SK-N-SH treated with all-trans-retinoic acid at 6 μM for 48 hours (cell line): ENCODE results near the gene PTGS1.

Experiments used
- ISL1 ChIP-seq: fragments of 250-450 bp; sonication (Bioruptor Pico); IDR thresholded peaks from 2 replicates; pipeline ENCODE4 v2.1.2; 2022; ENCODE audit warnings: mild to moderate bottlenecking, moderate library complexity
- OSR1 ChIP-seq: fragments of 250-450 bp; sonication (Bioruptor Pico); IDR thresholded peaks from 2 replicates; pipeline ENCODE4 v1.8.0; 2022; ENCODE audit warnings: moderate library complexity, mild to moderate bottlenecking, inconsistent platforms
- SNAI2 ChIP-seq: fragments of 250-450 bp; sonication (Bioruptor Pico); IDR thresholded peaks from 2 replicates; pipeline ENCODE4 v1.5.0; 2020; ENCODE audit warnings: mild to moderate bottlenecking, moderate library complexity
- TOX ChIP-seq: fragments of 250-450 bp; sonication (Bioruptor Pico); IDR thresholded peaks from 2 replicates; pipeline ENCODE4 v1.8.0; 2021; ENCODE audit warnings: mild to moderate bottlenecking, moderate library complexity, borderline replicate concordance
- ZFP3 ChIP-seq: fragments of 250-450 bp; sonication (Bioruptor Pico); IDR thresholded peaks from 2 replicates; pipeline ENCODE4 v1.5.0; 2020; ENCODE audit warnings: mild to moderate bottlenecking, moderate library complexity
- ZFP30 ChIP-seq: fragments of 450-650 bp; formaldehyde crosslinking; IDR thresholded peaks from 2 replicates; pipeline ENCODE4 v1.5.0; 2022; ENCODE audit warnings: mild to moderate bottlenecking, moderate library complexity
- TF ChIP-seq, protein P1 (sequence below): fragments of 250-450 bp; sonication (Bioruptor Pico); IDR thresholded peaks from 2 replicates; pipeline ENCODE4 v1.5.0; 2020; ENCODE audit warnings: mild to moderate bottlenecking, moderate library complexity
- TF ChIP-seq, protein P2 (sequence below): fragments of 250-450 bp; sonication (Bioruptor Pico); IDR thresholded peaks from 2 replicates; pipeline ENCODE4 v1.8.0; 2020; ENCODE audit warnings: mild to moderate bottlenecking, moderate library complexity, borderline replicate concordance

DNA sequence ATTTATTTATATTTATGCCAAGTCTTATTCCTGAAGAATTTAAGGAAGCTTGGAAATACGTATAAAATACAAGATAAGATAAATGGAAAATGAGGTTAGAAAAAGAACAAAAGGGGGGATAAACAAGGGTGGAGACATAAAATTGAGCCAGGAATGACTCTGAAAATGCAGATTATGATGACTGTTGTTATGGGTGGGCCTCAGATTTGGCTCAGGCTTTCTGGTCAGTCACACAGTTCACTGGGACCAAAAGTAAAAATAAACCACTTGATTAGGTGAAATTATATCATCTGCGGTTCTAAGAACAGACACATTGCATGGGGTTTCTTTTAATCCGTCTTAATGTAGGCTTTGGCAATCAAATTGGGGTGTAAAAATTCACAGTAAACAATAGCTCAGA lies 55.9 kb downstream of the PTGS1 start:
- TF ChIP-seq TOX (CRISPR knock-in tag) (no peak), ZFP3 (CRISPR knock-in tag) (no peak), ISL1 (CRISPR knock-in tag) (no peak), OSR1 (CRISPR knock-in tag) (no peak), ZFP30 (CRISPR knock-in tag) (no peak), SNAI2 (no peak)
- TF ChIP-seq, protein P1, sequence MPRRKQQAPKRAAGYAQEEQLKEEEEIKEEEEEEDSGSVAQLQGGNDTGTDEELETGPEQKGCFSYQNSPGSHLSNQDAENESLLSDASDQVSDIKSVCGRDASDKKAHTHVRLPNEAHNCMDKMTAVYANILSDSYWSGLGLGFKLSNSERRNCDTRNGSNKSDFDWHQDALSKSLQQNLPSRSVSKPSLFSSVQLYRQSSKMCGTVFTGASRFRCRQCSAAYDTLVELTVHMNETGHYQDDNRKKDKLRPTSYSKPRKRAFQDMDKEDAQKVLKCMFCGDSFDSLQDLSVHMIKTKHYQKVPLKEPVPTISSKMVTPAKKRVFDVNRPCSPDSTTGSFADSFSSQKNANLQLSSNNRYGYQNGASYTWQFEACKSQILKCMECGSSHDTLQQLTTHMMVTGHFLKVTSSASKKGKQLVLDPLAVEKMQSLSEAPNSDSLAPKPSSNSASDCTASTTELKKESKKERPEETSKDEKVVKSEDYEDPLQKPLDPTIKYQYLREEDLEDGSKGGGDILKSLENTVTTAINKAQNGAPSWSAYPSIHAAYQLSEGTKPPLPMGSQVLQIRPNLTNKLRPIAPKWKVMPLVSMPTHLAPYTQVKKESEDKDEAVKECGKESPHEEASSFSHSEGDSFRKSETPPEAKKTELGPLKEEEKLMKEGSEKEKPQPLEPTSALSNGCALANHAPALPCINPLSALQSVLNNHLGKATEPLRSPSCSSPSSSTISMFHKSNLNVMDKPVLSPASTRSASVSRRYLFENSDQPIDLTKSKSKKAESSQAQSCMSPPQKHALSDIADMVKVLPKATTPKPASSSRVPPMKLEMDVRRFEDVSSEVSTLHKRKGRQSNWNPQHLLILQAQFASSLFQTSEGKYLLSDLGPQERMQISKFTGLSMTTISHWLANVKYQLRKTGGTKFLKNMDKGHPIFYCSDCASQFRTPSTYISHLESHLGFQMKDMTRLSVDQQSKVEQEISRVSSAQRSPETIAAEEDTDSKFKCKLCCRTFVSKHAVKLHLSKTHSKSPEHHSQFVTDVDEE (CRISPR knock-in tag), result no peak
- TF ChIP-seq, protein P2, sequence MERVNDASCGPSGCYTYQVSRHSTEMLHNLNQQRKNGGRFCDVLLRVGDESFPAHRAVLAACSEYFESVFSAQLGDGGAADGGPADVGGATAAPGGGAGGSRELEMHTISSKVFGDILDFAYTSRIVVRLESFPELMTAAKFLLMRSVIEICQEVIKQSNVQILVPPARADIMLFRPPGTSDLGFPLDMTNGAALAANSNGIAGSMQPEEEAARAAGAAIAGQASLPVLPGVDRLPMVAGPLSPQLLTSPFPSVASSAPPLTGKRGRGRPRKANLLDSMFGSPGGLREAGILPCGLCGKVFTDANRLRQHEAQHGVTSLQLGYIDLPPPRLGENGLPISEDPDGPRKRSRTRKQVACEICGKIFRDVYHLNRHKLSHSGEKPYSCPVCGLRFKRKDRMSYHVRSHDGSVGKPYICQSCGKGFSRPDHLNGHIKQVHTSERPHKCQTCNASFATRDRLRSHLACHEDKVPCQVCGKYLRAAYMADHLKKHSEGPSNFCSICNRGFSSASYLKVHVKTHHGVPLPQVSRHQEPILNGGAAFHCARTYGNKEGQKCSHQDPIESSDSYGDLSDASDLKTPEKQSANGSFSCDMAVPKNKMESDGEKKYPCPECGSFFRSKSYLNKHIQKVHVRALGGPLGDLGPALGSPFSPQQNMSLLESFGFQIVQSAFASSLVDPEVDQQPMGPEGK, result no peak
